SK-N-SH (cell line): Measurements from ENCODE around the gene LNPK. TPM values are rescaled to one million over a fixed set of nuclear protein-coding genes. Genes with fewer than 3 reads are reported as not detected.

Experiments
- CTCF ChIA-PET: fragments of 300-600, 350-600 bp; formaldehyde crosslinking; extraction: SDS; loops from one replicate; lab custom pipeline; 2021; lab: Yijun Ruan, JAX
- POLR2A ChIA-PET: fragments of 350-600 bp; sonication (Branson Sonifier 250); formaldehyde crosslinking; extraction: SDS; loops from one replicate; lab custom pipeline; 2020; ENCODE audit warnings: antibody characterized with exemption, inconsistent platforms; lab: Yijun Ruan, JAX
- DNase-seq: peaks from one replicate; pipeline ENCODE4 v3.0.0; 2012
- H2AFZ ChIP-seq: fragments of 200-600 bp; sonication (generic); 2 replicates; pipeline ENCODE4 v1.8.1; 2016; ENCODE audit warnings: antibody characterized with exemption, mild to moderate bottlenecking, low read depth
- H3F3A ChIP-seq: fragments of 200-600 bp; sonication (generic); replicated peaks from 2 replicates; pipeline ENCODE3; 2016; ENCODE audit warnings: antibody characterized with exemption, mild to moderate bottlenecking; ENCODE audit not compliant: insufficient read depth
- H3K27ac ChIP-seq, 2 experiments: fragments of 200-500 bp in 1 of 2; fragments of 200-600 bp in 1 of 2; sonication (Bioruptor generic) in 1 of 2; sonication (generic), shearing (Covaris generic) in 1 of 2; 2 replicates each; pipeline versions ENCODE4 v1.5.1 to v1.6.1; 2014 to 2016; ENCODE audit warnings: low read depth in 2 of 2, inconsistent platforms in 1 of 2, low read length in 1 of 2, mild to moderate bottlenecking in 1 of 2, mixed read lengths in 1 of 2
- H3K27me3 ChIP-seq: fragments of 200-600 bp; sonication (generic), shearing (Covaris generic); 2 replicates; pipeline ENCODE4 v1.6.1; 2016; ENCODE audit warnings: mixed run types; ENCODE audit not compliant: insufficient read depth
- H3K36me3 ChIP-seq, 2 experiments: fragments of 200-500 bp in 1 of 2; fragments of 200-600 bp in 1 of 2; sonication (Bioruptor generic) in 1 of 2; sonication (generic) in 1 of 2; replicated peaks in 1 of 2; 2 replicates each; pipeline versions ENCODE3 to v1.5.1; 2014 to 2016; ENCODE audit warnings: low read length in 1 of 2, mild to moderate bottlenecking in 1 of 2; ENCODE audit not compliant: insufficient read depth in 2 of 2, control insufficient read depth in 1 of 2
- H3K4me1 ChIP-seq, 2 experiments: fragments of 200-500 bp in 1 of 2; fragments of 200-600 bp in 1 of 2; sonication (Bioruptor generic) in 1 of 2; sonication (generic), shearing (Covaris generic) in 1 of 2; 2 replicates each; pipeline versions ENCODE4 v1.5.1 to v1.6.1; 2014 to 2016; ENCODE audit warnings: low read depth in 1 of 2, low read length in 1 of 2, mixed run types in 1 of 2; ENCODE audit not compliant: insufficient read depth in 2 of 2, control insufficient read depth in 1 of 2
- H3K4me2 ChIP-seq: fragments of 200-600 bp; sonication (generic), shearing (Covaris generic); 2 replicates; pipeline ENCODE4 v1.6.1; 2017; ENCODE audit warnings: mixed run types
- H3K4me3 ChIP-seq, 2 experiments: fragments of 200-500 bp in 1 of 2; fragments of 200-600 bp in 1 of 2; sonication (Bioruptor generic) in 1 of 2; sonication (generic), shearing (Covaris generic) in 1 of 2; 2 replicates each; pipeline versions ENCODE4 v1.5.1 to v1.8.1; 2014 to 2016; ENCODE audit warnings: low read depth in 2 of 2, inconsistent platforms in 1 of 2, low read length in 1 of 2, mild to moderate bottlenecking in 1 of 2, mixed read lengths in 1 of 2, moderate library complexity in 1 of 2
- H3K79me2 ChIP-seq: fragments of 200-600 bp; sonication (generic); 2 replicates; pipeline ENCODE4 v1.8.1; 2017; ENCODE audit warnings: mild to moderate bottlenecking; ENCODE audit not compliant: insufficient read depth
- H3K9ac ChIP-seq: fragments of 200-600 bp; sonication (generic); 2 replicates; pipeline ENCODE4 v1.6.1; 2017; ENCODE audit warnings: mixed run types
- H3K9me2 ChIP-seq: fragments of 200-600 bp; sonication (generic); 2 replicates; pipeline ENCODE4 v1.6.1; 2017; ENCODE audit warnings: mixed run types
- H3K9me3 ChIP-seq: fragments of 200-600 bp; sonication (generic); 2 replicates; pipeline ENCODE4 v1.6.1; 2017; ENCODE audit warnings: mixed run types, mild to moderate bottlenecking, moderate library complexity
- H4K20me1 ChIP-seq: fragments of 200-600 bp; sonication (generic); 2 replicates; pipeline ENCODE4 v1.6.1; 2017; ENCODE audit warnings: mild to moderate bottlenecking, mixed run types; ENCODE audit not compliant: insufficient read depth
- CTCF ChIP-seq: fragments of 200-600 bp; sonication (generic); IDR thresholded peaks from 2 replicates; pipeline ENCODE4 v1.6.1; 2017; ENCODE audit warnings: antibody characterized with exemption, mild to moderate bottlenecking, moderate library complexity
- ELF1 ChIP-seq: IDR thresholded peaks from 2 replicates; pipeline ENCODE4 v1.4.0; 2012
- EP300 ChIP-seq, 2 experiments: IDR thresholded peaks; 2 replicates each; pipeline versions ENCODE4 v1.4.0 to v1.6.1; 2012; ENCODE audit warnings: borderline replicate concordance in 1 of 2, low read depth in 1 of 2, low read length in 1 of 2
- NFIC ChIP-seq: IDR thresholded peaks from 2 replicates; pipeline ENCODE4 v1.4.0; 2012; ENCODE audit warnings: borderline replicate concordance
- NRF1 ChIP-seq: IDR thresholded peaks from 2 replicates; pipeline ENCODE4 v1.6.1; 2012; ENCODE audit warnings: low read depth, mild to moderate bottlenecking, low read length
- PBX3 ChIP-seq: IDR thresholded peaks from 2 replicates; pipeline ENCODE4; 2012
- POLR2AphosphoS5 ChIP-seq: IDR thresholded peaks from 2 replicates; pipeline ENCODE4 v1.6.1; 2012; ENCODE audit warnings: low read depth, low read length
- RCOR1 ChIP-seq: fragments of 150-350 bp; IDR thresholded peaks from 2 replicates; pipeline ENCODE4 v1.6.1; 2017; ENCODE audit warnings: antibody characterized with exemption, low read length
- REST ChIP-seq: IDR thresholded peaks from 2 replicates; pipeline ENCODE4 v1.6.1; 2012; ENCODE audit warnings: mild to moderate bottlenecking, low read depth, low read length, moderate library complexity
- RXRA ChIP-seq: IDR thresholded peaks from 2 replicates; pipeline ENCODE4 v1.4.0; 2012; ENCODE audit warnings: low read depth, mild to moderate bottlenecking, borderline replicate concordance
- SMC3 ChIP-seq: IDR thresholded peaks from 2 replicates; pipeline ENCODE4 v1.6.1; 2012; ENCODE audit warnings: low read depth, low read length, improper control_type of control experiment
- WGBS: methylation state at CpG from one replicate; pipeline ENCODE4 v1.1.6; 2017; ENCODE audit warnings: low lambda C conversion rate; 5-methylcytosine and 5-hydroxymethylcytosine counted together
- polyA plus RNA-seq, 3 experiments: library from polyadenylated mRNA; depleted of rRNA; stranded (reverse); fragments of >200 nt; gene quantifications; 2 replicates each; pipeline ENCODE4 v1.2.3, GENCODE V29; 2012

Gene LNPK
- polyA plus RNA-seq, 1 of the 3 experiments (the other 2 are of a cell fraction), result 5.0 TPM

- no peaks in the 10 kb centered on the region for H3F3A ChIP-seq
- no peak overlapping the region for H3K27ac ChIP-seq
- TF ChIP-seq SMC3 (no peak), PBX3 (no peak), POLR2AphosphoS5 (no peak), RCOR1 (no peak), NFIC (no peak)
- TF ChIP-seq, all 33 proteins: peak for 0
- Histone ChIP-seq H3K9me3 (no peaks in the 10 kb centered on the region), H3K4me1 (no peaks in the 10 kb centered on the region), H3K4me2 (no peak overlapping the region), H3K27me3 (no peaks in the 10 kb centered on the region), H3K36me3 (peaks cover 0 to 3% of the 10 kb centered on the region in 2 experiments), H2AFZ (no peak overlapping the region), H3K79me2 (no peaks in the 10 kb centered on the region), H3K9me2 (no peaks in the 10 kb centered on the region), H4K20me1 (no peaks in the 10 kb centered on the region), H3K9ac (no peak overlapping the region), H3K4me3 (no peak overlapping the region)
- ChIA-PET CTCF (interaction anchor here (1.6 kb wide), 1 partner anchor 122 kb away, joined by 4 read pairs; no protein-coding TSS in a partner anchor), POLR2A (no interaction called here)
- 90% methylated on average over 6 of the region's 6 CpGs for WGBS
- no peak for DNase-seq
Observed at GRCh38 chr2:175957845-175958244, 44.2 kb downstream of the LNPK start.

GRCh38 chr2:175955136-175955535, 46.9 kb downstream of the LNPK start:
- DNase-seq, result no peak
- Histone ChIP-seq H3K27me3 (no peaks in the 10 kb centered on the region), H3K9ac (no peak overlapping the region), H3K27ac (no peak overlapping the region), H3K9me2 (no peaks in the 10 kb centered on the region), H3K4me3 (no peak overlapping the region), H3K9me3 (no peaks in the 10 kb centered on the region), H3F3A (no peaks in the 10 kb centered on the region), H3K4me2 (no peak overlapping the region), H3K79me2 (no peaks in the 10 kb centered on the region), H2AFZ (no peak overlapping the region), H3K36me3 (peaks cover 0 to 3% of the 10 kb centered on the region in 2 experiments), H4K20me1 (no peaks in the 10 kb centered on the region), H3K4me1 (no peaks in the 10 kb centered on the region)
- TF ChIP-seq NRF1 (no peak), EP300 (IDR thresholded peaks at IDR 0.05; ENCODE audit: borderline replicate concordance in 1 of 2, low read depth in 1 of 2, low read length in 1 of 2) (no peak), CTCF (no peak), REST (no peak), RXRA (no peak), ELF1 (no peak)
- 80% methylated on average over 2 of the region's 2 CpGs for WGBS
- ChIA-PET POLR2A (no interaction called here), CTCF (interaction anchor here (1.0 to 1.4 kb wide), 4 partner anchors 16 to 265 kb away, joined by 3 to 4 read pairs (median 4); no protein-coding TSS in a partner anchor)
